Nucleus accumbens (tissue), 56 donors: Measurements from ENCODE around the gene CNOT6L.

Experiments
- DNase-seq, 56 donors: peaks; one replicate each; lab custom pipeline; 2025; lab: John Stamatoyannopoulos, UW

CNOT6L gene

DNA sequence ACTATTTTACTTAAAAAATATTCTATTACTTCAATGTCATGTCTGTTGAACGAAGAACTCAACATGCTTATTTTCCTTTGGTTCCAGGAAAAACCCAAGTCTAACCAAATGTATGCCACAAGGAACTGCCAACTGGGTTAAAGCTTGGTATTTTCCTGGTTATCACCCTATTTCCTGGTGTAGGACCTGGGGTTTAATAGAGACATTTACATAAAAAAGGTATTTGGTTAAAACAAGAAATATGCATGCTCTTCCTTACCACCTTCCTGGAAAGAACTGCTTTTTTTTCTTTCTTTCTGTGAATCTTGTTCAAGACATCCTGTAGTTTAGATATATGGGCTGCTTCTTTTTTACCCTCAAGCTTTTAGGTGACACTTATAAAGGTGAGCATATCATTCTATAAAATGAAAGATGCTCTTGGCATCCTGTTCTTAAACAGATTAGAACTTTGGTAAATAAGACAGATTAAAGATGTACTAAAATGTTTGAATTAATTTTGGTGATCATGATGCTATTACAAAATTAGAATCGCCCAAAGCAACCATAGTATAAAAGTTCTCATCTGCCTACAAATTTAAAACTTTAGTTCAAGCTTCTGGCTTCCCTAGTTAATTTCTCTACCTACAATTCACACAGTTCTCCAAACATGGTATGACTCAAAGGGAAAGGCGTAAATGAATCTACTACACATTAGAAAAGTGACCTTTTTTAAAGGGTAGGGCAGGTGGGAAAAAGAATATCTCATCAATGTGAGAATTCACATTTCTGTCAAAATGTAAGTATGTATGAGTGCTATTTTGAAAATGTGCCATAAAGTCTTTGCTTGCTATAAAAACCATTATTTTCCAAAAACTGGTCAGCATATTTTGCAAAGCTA, 103.5 kb downstream of the CNOT6L start:
- DNase-seq: no peak

DNA sequence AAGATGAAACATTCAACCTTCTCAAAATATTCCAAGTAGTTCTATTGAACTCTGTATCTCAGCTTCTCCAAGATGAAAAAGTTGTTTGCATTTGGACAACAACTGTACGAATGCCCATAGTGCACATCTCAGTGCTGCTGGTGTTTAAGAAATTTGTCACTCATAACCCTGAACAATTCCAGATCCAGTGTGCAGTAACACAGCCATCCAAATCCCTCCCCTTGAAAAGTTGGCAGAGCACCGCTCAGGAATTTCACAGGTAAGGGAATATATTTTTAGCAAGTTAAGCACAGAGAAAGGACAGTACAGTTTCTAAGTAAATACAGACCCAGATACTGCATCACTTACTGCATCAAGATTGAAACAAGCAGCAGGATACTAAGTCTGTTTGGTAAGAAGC, 104.7 kb downstream of the CNOT6L start:
- DNase-seq: no peak

DNA sequence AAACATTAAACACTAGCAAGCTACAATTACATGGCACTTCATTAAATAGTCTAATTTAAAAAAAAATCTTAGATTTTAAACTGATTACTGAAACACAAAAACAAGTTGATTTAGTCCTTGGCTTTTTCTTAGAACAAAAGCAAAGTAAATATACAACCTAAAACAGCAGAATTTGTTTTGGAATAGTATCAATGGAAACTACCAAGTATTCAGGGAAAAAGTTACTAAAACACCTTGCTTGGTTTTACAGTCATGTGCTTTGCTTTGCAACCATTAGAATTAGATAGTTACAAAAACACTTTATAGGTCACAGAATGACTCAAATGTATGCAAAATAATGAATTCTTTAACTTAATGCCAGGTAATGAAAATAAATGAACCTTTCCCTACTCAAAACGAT, 105.3 kb downstream of the CNOT6L start:
- no peak for DNase-seq

DNA sequence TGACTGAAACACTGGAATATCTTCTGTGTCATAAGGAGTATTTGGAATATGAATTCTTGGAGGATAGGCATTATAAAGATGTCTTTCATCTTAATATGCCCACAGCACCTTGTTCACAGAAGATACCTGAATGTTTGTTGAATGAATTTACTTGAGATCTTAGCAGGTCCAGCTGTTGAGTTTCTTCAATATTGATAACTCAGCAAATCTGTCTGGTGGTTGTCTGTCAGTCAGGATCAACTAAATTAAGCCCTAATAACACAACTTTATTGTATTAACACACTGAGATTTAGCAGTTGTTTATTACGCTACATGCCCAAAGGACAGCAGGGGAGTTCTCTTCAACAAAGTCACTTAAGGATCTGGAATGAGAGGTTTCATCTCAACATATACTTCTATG, 106.5 kb downstream of the CNOT6L start:
- DNase-seq: no peak

DNA sequence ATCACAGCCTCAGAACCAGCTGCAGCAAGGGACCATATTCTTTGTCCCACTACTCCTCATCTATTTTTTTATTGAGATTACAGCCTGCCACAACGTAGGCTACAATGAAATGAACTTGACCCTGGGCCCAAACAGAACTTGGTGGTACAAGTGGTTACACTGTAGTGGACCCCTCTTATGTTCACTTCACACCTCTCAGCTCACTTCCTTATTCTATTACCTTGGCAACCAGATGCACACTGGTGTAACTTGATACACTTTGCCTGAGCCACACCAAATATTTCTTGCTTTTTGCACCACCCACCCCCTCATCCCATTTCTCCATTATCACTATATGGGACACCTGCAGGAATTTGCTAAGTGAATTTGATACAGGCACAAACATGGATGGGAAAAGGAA, 107.7 kb downstream of the CNOT6L start:
- no peak for DNase-seq

DNA sequence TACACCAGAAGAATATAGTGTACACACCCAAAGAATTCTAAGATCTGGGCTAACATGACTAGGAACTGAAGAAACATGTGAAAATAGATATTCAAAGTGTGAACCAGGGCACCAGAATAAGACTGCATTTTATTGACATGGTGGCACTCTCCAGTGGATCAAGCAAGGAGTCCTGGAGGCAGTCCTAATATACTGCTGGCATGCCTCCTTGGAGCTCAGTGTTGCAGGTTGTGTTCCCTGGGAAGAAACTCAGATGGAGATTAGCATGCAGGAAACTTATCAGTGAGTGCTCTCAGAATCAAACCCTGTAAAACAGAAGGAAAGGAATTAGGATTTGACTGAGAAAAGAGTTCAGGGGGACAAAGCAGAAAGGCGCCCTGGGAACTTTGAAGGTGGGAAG, 108.5 kb downstream of the CNOT6L start:
- no peak for DNase-seq

DNA sequence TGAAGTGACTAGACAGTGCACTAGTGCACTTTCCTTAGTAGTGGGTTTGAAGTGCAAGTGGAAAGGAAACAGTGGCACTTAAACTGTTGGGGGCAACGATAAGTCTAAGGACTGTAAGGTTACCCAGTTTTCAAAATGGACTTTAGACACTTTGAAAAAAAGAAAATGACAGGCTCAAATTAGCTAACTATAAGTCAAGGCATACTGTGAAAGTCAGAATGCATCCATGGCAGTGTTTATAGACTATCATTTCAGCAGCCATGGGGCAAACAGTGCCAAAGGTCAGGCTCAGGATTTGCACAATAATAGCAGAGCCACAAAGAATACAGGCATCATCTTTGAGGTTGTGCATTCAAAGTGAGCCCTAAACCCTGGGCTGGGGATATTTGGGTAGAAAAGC, 109.1 kb downstream of the CNOT6L start:
- no peak for DNase-seq

DNA sequence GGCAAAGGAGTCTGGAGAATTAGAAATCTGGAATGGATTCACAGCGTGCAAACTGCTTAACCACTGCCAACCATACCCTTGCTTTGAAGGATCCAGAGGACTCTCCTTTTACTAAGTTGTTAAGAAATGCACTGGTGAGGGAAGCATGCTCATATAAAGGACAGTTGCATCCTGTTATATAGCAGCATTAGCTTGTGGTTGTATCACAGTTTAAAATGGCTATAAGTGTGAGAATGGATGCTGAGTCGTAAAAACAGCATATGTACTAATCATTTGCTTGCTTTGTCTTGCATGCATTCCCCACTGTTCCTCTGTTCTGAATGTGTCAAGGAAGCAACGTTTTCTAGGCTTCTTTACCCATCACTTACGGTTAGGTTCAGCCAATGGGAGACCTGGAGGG, 112.5 kb downstream of the CNOT6L start:
- DNase-seq: no peak

DNA sequence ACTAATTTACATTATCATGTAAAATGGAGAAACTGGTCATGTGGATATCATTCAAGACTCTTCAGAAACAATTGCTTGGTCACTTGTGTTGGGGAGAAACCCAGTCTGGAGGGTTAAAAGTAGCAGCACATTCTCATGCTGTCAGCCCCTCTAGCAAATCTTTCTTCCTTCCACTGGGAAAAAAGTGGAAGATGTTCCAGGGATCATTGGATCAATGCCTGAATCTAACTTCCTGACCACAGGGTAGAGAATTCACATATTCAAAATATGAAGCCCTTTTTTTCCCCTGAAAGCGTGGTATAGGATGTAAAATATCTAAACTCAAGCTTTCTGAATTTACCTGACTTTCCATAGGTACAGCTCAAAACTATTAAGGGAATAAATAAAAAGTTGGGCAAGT, 115.5 kb downstream of the CNOT6L start:
- no peak for DNase-seq

DNA sequence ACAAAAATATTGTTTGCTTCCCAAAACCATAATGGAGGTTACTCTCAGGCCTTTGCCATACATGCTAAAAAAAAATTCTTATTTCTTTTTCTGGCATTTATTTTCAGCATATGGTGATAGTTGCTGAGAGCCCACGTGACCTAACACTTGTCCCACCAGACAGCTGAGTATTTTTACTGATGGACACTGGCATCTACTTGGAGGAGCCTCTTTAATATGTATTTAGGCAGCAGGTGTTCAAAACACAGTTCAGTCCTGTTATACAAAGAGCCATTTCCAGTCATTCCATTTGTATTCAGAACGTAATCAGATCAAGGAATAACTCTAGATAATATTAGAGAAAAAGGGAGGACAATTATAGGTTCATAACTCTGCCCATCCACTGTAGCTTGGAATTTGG, 118.0 kb downstream of the CNOT6L start:
- DNase-seq: no peak

DNA sequence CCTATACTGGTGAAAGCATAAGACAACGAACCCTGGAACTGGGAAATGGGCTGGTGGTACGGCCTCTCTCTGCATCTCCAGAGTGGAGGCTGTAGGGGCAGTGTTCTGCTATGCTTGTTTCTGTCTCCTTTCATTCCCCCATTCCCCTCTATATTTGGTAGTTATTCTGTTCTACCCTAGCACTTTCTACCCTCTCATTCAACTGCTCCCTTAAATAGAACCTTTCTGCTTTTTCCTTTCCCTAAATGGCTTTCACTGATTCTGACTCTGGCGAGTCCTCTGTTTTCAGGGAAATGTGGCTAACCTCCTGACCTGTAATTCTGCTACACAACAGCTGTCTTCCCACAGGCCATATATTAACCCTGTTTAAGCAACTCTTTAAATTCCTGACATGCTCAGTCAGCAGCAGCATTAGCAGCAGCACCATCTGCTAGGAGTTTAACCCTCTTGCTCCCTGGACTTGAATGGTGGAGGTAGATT, 119.4 kb downstream of the CNOT6L start:
- DNase-seq: no peak

DNA sequence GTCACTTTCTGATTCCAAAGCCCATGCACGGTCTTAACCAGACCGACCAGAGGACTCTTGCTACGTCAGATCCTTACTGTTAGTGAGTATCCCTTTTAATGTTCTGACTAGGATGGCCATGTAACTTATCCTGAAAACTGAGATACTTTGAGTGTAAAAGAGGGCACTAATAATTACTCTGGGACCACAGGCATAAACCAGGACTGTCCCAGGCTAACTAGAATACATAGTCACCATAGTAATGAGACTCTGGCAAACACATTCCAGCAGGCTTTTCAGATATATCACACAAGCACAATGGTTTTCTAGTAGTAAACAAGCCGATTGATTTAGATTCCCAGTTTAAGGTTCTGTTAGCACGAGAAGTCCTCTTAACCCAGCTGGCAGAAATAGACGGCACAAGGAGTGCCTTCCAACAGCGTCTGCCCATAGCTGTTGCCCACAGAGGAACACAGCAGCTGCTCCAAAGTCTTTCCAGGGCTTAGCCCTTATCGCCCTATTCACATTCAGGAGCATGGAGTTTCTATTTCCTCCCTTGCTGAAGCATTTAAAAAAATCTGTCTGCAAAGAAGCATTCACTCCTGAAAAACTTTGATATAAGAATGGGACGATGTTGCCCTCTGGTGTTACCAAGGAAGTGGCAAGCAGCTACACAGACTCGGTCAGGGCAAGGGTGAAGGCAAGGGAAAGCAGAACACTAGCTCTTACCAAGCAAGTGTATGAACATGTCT, 121.1 kb downstream of the CNOT6L start:
- DNase-seq: peak in 23 of 56 donors; percentile 1 to 56 (median 13)

DNA sequence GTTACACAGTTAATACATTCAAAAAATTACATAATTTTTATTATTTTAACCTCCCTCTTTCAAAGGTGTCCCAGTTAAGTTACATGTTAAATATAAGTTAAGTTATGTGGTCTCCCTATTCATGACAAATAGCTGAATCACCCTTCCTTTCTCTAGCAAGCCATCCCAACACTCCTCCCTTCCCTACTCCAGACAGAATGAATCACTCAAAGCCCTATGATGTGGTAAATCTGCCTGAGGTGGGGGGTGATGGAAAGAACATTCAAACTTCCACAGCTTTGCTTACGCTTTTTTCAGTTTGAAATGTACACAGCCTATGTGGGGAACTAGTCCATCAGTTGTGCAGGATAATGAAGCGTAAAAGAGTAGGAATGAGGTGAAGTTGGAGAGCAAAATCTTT, 123.4 kb downstream of the CNOT6L start:
- no peak for DNase-seq

DNA sequence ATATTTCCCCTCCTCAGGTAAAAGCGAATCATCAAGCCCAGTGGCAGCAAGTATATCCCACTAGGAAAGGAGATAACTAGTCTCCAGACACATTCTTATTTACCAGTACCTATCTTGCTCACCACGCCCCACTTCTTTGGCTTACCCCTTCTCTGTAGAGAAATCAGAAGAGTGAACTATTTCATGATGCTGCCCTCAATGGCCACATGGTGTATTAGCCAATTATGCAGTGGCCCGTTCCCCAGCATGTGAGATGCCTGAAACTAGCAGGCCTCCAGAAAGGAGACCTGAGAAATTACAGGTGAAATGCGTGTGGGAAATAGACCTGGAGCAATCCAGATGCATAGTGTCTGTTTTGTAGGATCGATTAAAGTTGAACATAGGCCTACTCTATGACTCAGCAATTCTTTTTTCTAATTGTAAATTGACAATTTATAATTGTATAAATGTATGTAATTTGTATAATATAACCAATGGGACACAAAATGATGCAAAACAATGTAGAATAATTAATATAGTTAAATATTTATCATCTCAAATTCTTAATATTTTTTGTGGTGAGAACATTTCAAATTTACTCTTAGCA, 126.2 kb downstream of the CNOT6L start:
- no peak for DNase-seq

DNA sequence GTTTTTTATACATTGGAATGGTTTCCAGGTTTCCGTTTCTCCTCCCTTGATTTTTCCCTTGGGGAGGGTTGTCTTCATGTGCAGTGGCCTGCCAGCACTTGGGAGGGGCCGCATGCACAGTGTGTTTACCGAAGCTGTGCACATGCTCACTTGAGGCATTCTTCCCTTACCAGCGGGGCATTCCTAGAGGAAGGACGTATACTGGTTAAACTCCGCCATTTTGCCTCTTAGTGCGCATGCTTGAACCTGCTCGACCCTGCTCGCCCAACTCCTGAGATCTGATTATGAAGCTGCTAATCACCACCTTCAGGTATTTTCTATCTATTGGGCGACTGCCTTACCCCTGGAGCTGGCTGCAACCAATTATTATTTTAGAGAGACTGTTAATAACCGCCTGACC, 137.4 kb downstream of the CNOT6L start:
- DNase-seq: no peak

DNA sequence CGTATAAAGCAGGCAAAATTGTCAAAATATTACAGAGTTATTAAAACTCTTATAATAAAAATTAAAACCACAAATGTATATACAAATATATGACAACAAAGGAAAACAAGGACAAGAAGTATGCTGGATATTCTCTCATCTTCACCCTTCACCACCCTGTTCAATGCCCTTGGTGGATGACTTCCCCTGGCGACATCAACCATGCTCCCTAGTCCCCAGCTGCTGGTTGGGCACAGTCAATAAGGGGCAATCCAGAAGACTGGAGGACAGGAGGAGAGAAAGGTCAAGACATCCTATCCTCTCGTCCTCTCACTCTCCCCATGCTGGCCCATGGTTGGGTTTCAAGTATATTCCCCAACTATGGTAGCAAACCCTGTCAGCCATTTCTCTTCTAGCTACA, 142.3 kb downstream of the CNOT6L start:
- no peak for DNase-seq

DNA sequence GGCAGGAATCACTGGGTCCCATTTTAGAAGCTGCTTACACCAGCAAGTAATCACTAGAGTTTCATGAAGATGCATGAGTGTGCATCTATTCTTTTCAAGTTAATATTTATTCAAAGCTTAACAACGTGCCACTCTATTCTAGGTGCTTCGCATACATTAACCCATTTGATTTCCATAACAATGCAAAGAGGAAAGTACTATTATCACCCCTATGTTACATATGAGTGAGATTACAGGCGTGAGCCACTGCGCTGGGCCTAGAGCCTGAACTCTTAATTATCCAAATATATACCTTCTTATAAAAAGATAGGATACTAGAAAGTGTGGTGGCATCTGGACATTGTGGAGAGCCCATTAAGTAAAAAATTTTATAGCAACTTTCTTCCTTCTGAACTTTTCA, 148.1 kb downstream of the CNOT6L start:
- DNase-seq: no peak

DNA sequence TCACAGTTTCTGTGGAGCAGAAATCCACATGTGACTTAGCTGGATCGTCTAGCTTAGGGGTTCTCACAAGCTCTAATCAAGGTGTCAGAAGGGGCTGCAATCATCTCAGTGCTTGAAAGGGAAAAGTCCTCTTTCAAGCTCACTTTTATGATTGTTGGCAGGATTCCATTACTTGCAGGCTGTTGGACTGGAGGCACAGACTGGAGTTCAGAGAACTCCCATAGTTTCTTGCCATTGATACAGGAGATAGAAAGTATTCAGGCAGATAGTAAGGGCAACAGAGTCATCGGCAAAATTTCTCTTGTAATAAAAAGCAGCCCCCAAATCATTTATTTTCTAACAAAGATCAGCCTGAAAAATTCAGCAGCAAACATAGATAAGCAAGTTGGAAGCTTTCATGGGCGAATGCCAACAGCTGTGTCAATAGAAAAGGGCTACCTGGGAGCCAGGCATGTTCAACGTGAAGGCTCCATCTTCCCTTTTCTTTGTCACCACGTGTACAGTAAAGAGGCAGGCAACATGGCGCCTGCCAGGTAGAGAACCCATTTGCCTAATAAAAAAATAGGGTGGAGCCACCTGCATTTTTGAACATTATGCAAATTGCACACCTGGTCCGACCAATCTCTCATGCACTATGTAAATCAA, 149.1 kb downstream of the CNOT6L start:
- no peak for DNase-seq

DNA sequence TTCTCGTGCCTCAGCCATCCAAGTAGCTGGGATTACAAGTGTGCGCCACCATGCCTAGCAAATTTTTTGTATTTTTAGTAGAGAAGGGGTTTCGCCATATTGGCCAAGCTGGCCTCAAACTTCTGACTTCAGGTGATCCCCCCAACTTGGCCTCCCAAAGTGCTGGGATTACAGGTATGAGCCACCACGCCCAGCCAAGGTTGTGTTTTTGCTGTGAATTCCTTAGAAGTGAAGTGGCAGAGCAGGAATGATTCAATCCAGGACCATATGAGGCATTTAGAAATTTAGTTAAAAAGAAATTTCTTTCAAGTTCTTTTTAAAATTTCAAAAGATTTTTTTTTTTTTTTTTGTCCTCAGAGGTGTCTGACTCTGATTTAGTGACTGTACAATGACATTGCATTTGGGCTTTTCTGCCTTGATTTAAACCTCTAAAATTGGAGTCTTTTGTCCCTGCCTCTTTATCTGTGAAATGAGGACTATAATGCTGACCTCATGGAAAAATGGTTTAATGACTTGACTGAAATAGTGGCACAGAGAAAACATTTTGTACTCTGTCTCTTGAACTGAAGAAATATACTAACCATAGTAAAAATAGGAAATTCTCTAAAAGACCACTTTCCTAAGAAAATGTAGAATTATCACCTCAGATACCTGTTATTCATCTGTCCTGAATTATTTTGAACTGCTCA, 153.6 kb downstream of the CNOT6L start:
- DNase-seq: no peak
